ENCODE data around the gene TAGLN. TPM values are rescaled to one million over a fixed set of nuclear protein-coding genes. Genes with fewer than 3 reads are reported as not detected.

TAGLN gene
- total and polyA plus RNA-seq, 2 donors: 11.5 to 906 TPM

GRCh38 chr11:117239295-117239694, 40.1 kb downstream of the TAGLN start:
- peaks cover 19 to 28% of the 10 kb centered on the region in 2 donors for H3K36me3 ChIP-seq (ENCODE audit: control insufficient read depth in 2 of 2, insufficient read depth in 2 of 2, low read length in 1 of 2)
- 95% methylated on average over 6 of the region's 6 CpGs for WGBS
- no peak overlapping the region for H3K27ac ChIP-seq (ENCODE audit: low read depth in 1 of 2, low read length in 1 of 2)
- no peaks in the 10 kb centered on the region for H3K4me1 ChIP-seq (ENCODE audit: control insufficient read depth in 2 of 2, insufficient read depth in 2 of 2, low read length in 2 of 2)
- no peak overlapping the region for H3K4me3 ChIP-seq (ENCODE audit: low read length in 2 of 2)
- H3K27me3 ChIP-seq (ENCODE audit: control insufficient read depth in 2 of 2, insufficient read depth in 1 of 2, low read length in 1 of 2): no peaks in the 10 kb centered on the region
- H3K9me3 ChIP-seq (ENCODE audit: control insufficient read depth in 2 of 2, insufficient read depth in 1 of 2, low read length in 1 of 2): no peaks in the 10 kb centered on the region
- no peak for DNase-seq (ENCODE audit: low read depth in 6 of 9, low spot score in 9 of 9)

- Histone ChIP-seq H3K4me3 (ENCODE audit: low read length in 2 of 2) (no peak overlapping the region), H3K27ac (ENCODE audit: low read depth in 1 of 2, low read length in 1 of 2) (no peak overlapping the region), H3K36me3 (ENCODE audit: control insufficient read depth in 2 of 2, insufficient read depth in 2 of 2, low read length in 1 of 2) (peaks cover 23 to 47% of the 10 kb centered on the region in 2 donors), H3K27me3 (ENCODE audit: control insufficient read depth in 2 of 2, insufficient read depth in 1 of 2, low read length in 1 of 2) (no peaks in the 10 kb centered on the region), H3K9me3 (ENCODE audit: control insufficient read depth in 2 of 2, insufficient read depth in 1 of 2, low read length in 1 of 2) (no peaks in the 10 kb centered on the region), H3K4me1 (ENCODE audit: control insufficient read depth in 2 of 2, insufficient read depth in 2 of 2, low read length in 2 of 2) (no peaks in the 10 kb centered on the region)
- DNase-seq (ENCODE audit: low read depth in 6 of 9, low spot score in 9 of 9): no peak
- WGBS: 98% methylated on average over 4 of the region's 4 CpGs
These were observed 49.2 kb downstream of the TAGLN start for GRCh38 chr11:117248341-117248740.

GRCh38 chr11:117249571-117249970, 50.4 kb downstream of the TAGLN start:
- Histone ChIP-seq H3K4me1 (ENCODE audit: control insufficient read depth in 2 of 2, insufficient read depth in 2 of 2, low read length in 2 of 2) (no peaks in the 10 kb centered on the region), H3K27me3 (ENCODE audit: control insufficient read depth in 2 of 2, insufficient read depth in 1 of 2, low read length in 1 of 2) (no peaks in the 10 kb centered on the region), H3K27ac (ENCODE audit: low read depth in 1 of 2, low read length in 1 of 2) (no peak overlapping the region), H3K4me3 (ENCODE audit: low read length in 2 of 2) (no peak overlapping the region), H3K9me3 (ENCODE audit: control insufficient read depth in 2 of 2, insufficient read depth in 1 of 2, low read length in 1 of 2) (no peaks in the 10 kb centered on the region), H3K36me3 (ENCODE audit: control insufficient read depth in 2 of 2, insufficient read depth in 2 of 2, low read length in 1 of 2) (peaks cover 26 to 41% of the 10 kb centered on the region in 2 donors)
- WGBS: 97% methylated on average over 4 of the region's 4 CpGs
- no peak for DNase-seq (ENCODE audit: low read depth in 6 of 9, low spot score in 9 of 9)

- DNase-seq (ENCODE audit: low read depth in 6 of 9, low spot score in 9 of 9): no peak
- WGBS: 96% methylated on average over 10 of the region's 10 CpGs
- peaks cover 20 to 26% of the 10 kb centered on the region in 2 donors for H3K36me3 ChIP-seq (ENCODE audit: control insufficient read depth in 2 of 2, insufficient read depth in 2 of 2, low read length in 1 of 2)
These were observed 52.3 kb downstream of the TAGLN start for GRCh38 chr11:117251506-117251905.

GRCh38 chr11:117255966-117256365, 56.8 kb downstream of the TAGLN start:
- Histone ChIP-seq H3K27me3 (ENCODE audit: control insufficient read depth in 2 of 2, insufficient read depth in 1 of 2, low read length in 1 of 2) (no peaks in the 10 kb centered on the region), H3K36me3 (ENCODE audit: control insufficient read depth in 2 of 2, insufficient read depth in 2 of 2, low read length in 1 of 2) (peaks cover 3 to 5% of the 10 kb centered on the region in 2 donors), H3K9me3 (ENCODE audit: control insufficient read depth in 2 of 2, insufficient read depth in 1 of 2, low read length in 1 of 2) (no peaks in the 10 kb centered on the region), H3K27ac (ENCODE audit: low read depth in 1 of 2, low read length in 1 of 2) (no peak overlapping the region), H3K4me1 (ENCODE audit: control insufficient read depth in 2 of 2, insufficient read depth in 2 of 2, low read length in 2 of 2) (no peaks in the 10 kb centered on the region), H3K4me3 (ENCODE audit: low read length in 2 of 2) (no peak overlapping the region)
- 95% methylated on average over 3 of the region's 3 CpGs for WGBS
- no peak for DNase-seq (ENCODE audit: low read depth in 6 of 9, low spot score in 9 of 9)

More at GRCh38 chr11:117251506-117251905, 52.3 kb downstream of the TAGLN start:
- Histone ChIP-seq H3K27ac (ENCODE audit: low read depth in 1 of 2, low read length in 1 of 2) (no peak overlapping the region), H3K4me1 (ENCODE audit: control insufficient read depth in 2 of 2, insufficient read depth in 2 of 2, low read length in 2 of 2) (no peaks in the 10 kb centered on the region), H3K27me3 (ENCODE audit: control insufficient read depth in 2 of 2, insufficient read depth in 1 of 2, low read length in 1 of 2) (no peaks in the 10 kb centered on the region), H3K4me3 (ENCODE audit: low read length in 2 of 2) (no peak overlapping the region), H3K9me3 (ENCODE audit: control insufficient read depth in 2 of 2, insufficient read depth in 1 of 2, low read length in 1 of 2) (no peaks in the 10 kb centered on the region)

GRCh38 chr11:117256573-117256972, 57.4 kb downstream of the TAGLN start:
- Histone ChIP-seq H3K27ac (ENCODE audit: low read depth in 1 of 2, low read length in 1 of 2) (no peak overlapping the region), H3K4me3 (ENCODE audit: low read length in 2 of 2) (no peak overlapping the region), H3K4me1 (ENCODE audit: control insufficient read depth in 2 of 2, insufficient read depth in 2 of 2, low read length in 2 of 2) (no peaks in the 10 kb centered on the region), H3K36me3 (ENCODE audit: control insufficient read depth in 2 of 2, insufficient read depth in 2 of 2, low read length in 1 of 2) (peaks cover 3 to 7% of the 10 kb centered on the region in 2 donors), H3K9me3 (ENCODE audit: control insufficient read depth in 2 of 2, insufficient read depth in 1 of 2, low read length in 1 of 2) (no peaks in the 10 kb centered on the region), H3K27me3 (ENCODE audit: control insufficient read depth in 2 of 2, insufficient read depth in 1 of 2, low read length in 1 of 2) (no peaks in the 10 kb centered on the region)
- DNase-seq (ENCODE audit: low read depth in 6 of 9, low spot score in 9 of 9): no peak
- 75% methylated on average over 2 of the region's 2 CpGs for WGBS

Other genes with a start within 250 kb of the TAGLN start
- 10.3 TPM for gene SIK3, start 100.9 kb upstream of the TAGLN start, total RNA-seq
- 12.2 TPM for gene SIK3, start 100.9 kb upstream of the TAGLN start, polyA plus RNA-seq
- gene PAFAH1B2, start 55.1 kb upstream of the TAGLN start, total RNA-seq: 41.9 TPM
- gene PAFAH1B2, start 55.1 kb upstream of the TAGLN start, polyA plus RNA-seq: 35.2 TPM
- gene SIDT2, start 20.6 kb upstream of the TAGLN start, total RNA-seq: 5.1 TPM
- 22.5 TPM for gene SIDT2, start 20.6 kb upstream of the TAGLN start, polyA plus RNA-seq
- gene PCSK7, start 32.7 kb downstream of the TAGLN start, total RNA-seq: 25.4 TPM
- 57.8 TPM for gene PCSK7, start 32.7 kb downstream of the TAGLN start, polyA plus RNA-seq
- 7.1 TPM for gene RNF214, start 33.3 kb downstream of the TAGLN start, total RNA-seq
- 12.0 TPM for gene RNF214, start 33.3 kb downstream of the TAGLN start, polyA plus RNA-seq
- gene BACE1-AS, start 92.0 kb downstream of the TAGLN start, total RNA-seq: 1.8 TPM
- 6.7 TPM for gene BACE1-AS, start 92.0 kb downstream of the TAGLN start, polyA plus RNA-seq
- gene BACE1, start 116.9 kb downstream of the TAGLN start, total RNA-seq: 1.7 TPM
- 4.9 TPM for gene BACE1, start 116.9 kb downstream of the TAGLN start, polyA plus RNA-seq
- gene CEP164, start 128.5 kb downstream of the TAGLN start, total RNA-seq: 12.0 TPM
- 24.8 TPM for gene CEP164, start 128.5 kb downstream of the TAGLN start, polyA plus RNA-seq